ENCODE results near the gene ATF6B. TPM values are rescaled to one million over a fixed set of nuclear protein-coding genes. Genes with fewer than 3 reads are reported as not detected.
A peak's percentile ranks its signal among the peaks of the same experiment; 100 is the strongest.

ATF6B gene
- total RNA-seq, 4 donors from 2014 or later = 41.5 to 63.5 (median 57.3) TPM

DNA sequence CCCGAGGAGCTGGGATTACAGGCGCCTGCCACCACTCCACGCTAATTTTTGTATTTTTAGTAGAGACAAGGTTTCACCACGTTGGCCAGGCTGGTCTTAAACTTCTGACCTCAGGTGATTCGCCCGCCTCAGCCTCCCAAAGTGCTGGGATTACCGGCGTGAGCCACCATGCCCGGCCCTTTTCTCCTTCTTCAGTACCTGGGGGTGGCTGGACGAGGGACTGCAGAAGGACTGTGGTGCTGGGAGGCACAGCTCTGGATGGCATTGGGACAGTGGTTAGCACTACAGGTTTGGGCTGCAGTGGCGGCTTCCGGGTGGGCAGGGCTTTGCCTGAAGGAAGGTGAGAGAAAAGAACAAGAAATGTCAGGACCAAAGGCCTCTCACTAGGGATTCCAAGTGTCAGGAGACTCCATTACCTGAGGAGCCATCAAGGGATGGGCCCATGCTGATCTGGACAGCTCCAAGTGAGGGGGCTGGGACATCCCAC is 7.4 kb downstream of the ATF6B start:
- Histone ChIP-seq H3K27ac (no peak overlapping the region), H3K9me3 (no peaks in the 10 kb centered on the region), H3K27me3 (no peaks in the 10 kb centered on the region), H3K36me3 (peaks cover 60 to 82% of the 10 kb centered on the region in 2 donors), H3K4me1 (peaks cover 0 to 7% of the 10 kb centered on the region in 2 donors), H3K4me3 (replicated peaks in 1 of 3) (no peak overlapping the region)
- no peak for DNase-seq
- WGBS, 2 donors = 93 to 94% methylated on average over 12 of the region's 12 CpGs
- intact Hi-C loops (cut with DNase I) = no loop called here
- TF ChIP-seq, protein P1, sequence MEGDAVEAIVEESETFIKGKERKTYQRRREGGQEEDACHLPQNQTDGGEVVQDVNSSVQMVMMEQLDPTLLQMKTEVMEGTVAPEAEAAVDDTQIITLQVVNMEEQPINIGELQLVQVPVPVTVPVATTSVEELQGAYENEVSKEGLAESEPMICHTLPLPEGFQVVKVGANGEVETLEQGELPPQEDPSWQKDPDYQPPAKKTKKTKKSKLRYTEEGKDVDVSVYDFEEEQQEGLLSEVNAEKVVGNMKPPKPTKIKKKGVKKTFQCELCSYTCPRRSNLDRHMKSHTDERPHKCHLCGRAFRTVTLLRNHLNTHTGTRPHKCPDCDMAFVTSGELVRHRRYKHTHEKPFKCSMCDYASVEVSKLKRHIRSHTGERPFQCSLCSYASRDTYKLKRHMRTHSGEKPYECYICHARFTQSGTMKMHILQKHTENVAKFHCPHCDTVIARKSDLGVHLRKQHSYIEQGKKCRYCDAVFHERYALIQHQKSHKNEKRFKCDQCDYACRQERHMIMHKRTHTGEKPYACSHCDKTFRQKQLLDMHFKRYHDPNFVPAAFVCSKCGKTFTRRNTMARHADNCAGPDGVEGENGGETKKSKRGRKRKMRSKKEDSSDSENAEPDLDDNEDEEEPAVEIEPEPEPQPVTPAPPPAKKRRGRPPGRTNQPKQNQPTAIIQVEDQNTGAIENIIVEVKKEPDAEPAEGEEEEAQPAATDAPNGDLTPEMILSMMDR (IDR thresholded peaks at IDR 0.05) = no peak
- no peak for TF ChIP-seq POLR2A (IDR thresholded peaks at IDR 0.05)

DNA sequence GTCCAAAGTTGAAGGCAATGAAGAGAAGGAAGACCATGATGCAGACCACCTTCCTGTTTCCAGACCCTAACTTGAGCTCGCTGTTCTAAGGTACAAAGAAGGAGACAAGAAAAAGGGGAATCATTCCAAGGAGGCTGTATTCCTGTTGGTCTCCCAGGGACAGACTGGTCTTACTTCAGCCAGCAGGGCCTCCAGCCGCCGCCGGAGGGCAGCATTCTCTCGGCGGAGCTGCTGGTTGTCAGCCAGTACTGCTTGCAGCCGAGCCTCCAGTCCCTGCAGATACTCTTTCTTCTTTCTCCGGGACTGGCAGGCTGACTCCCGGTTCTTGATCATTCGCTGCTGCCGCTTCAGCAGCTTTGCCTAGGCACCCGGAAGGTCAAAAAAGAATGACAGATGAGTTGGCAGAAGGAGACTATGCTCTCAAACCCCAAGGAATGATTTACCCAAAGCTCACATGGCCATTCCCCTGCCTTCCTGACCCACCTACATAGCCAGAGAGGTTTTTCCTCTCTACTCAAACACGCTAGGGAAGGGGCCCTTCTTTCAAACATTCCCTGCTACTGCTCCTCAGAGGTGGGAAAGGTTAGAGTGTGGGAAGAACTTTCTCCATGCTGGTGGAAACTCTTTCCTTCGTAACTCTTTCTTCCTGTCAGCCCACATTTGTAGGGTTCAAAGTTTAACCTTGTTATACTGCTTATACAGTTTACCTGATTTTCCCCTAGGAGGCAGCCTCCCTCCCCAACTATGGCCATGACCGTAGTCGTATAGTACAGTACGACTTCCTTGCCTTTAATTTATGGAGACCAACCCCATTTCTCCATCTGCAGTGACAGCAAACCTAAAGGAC is 9.0 kb downstream of the ATF6B start:
- Histone ChIP-seq H3K27me3 (no peaks in the 10 kb centered on the region), H3K27ac (peak overlapping the region in 2 of 3 donors; percentile 26 to 57), H3K36me3 (peaks cover 63 to 68% of the 10 kb centered on the region in 2 donors), H3K4me1 (peaks cover 2 to 16% of the 10 kb centered on the region in 2 donors), H3K9me3 (no peaks in the 10 kb centered on the region), H3K4me3 (replicated peaks in 1 of 3) (no peak overlapping the region)
- DNase-seq = peak; percentile 90 to 91
- 25 to 31% methylated on average over 17 of the region's 17 CpGs for WGBS, 2 donors
- intact Hi-C loops (cut with DNase I) = loop anchor here (5.0 to 10.0 kb wide), 2 partner anchors 33 to 74 kb away; partner anchors contain the start of genes PPT2 and PRRT1
- TF ChIP-seq, protein P1 (IDR thresholded peaks at IDR 0.05) = peak; percentile 77 to 96 (median 93)
- no peak for TF ChIP-seq POLR2A (IDR thresholded peaks at IDR 0.05)

DNA sequence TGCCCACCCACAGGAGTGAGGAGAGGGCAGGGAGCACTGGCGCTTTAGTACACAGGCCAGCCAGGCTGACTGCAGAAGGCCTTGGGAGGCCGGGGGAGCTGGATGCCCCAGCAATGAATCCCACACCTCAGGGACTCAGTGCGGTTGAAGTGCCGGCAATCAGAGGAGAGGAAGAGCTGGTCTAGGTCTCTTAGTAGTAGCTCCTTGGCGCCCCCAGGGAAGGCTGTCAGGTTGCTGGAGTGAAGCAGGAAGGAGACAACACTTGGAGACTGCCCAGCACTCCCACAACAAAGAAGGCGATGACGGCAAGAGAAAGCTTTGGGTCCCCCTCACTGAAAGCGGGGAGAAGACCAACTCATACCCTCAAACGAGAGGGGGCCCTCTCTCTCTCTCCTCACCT is 10.6 kb downstream of the ATF6B start:
- no peak overlapping the region for H3K4me3 ChIP-seq (replicated peaks in 1 of 3)
- peak overlapping the region in 1 of 3 donors; percentile 36 for H3K27ac ChIP-seq
- 89 to 93% methylated on average over 9 of the region's 9 CpGs for WGBS, 2 donors
- intact Hi-C loops (cut with DNase I) = loop anchor here (5.0 to 10.0 kb wide), 2 partner anchors 35 to 73 kb away; partner anchors contain the start of genes PPT2 and PRRT1
- H3K4me1 ChIP-seq = peaks cover 10 to 31% of the 10 kb centered on the region in 2 donors
- TF ChIP-seq POLR2A (IDR thresholded peaks at IDR 0.05) = no peak
- TF ChIP-seq, protein P1 (IDR thresholded peaks at IDR 0.05) = no peak
- H3K27me3 ChIP-seq = no peaks in the 10 kb centered on the region
- DNase-seq = no peak
- no peaks in the 10 kb centered on the region for H3K9me3 ChIP-seq
- H3K36me3 ChIP-seq = peaks cover 56 to 58% of the 10 kb centered on the region in 2 donors

DNA sequence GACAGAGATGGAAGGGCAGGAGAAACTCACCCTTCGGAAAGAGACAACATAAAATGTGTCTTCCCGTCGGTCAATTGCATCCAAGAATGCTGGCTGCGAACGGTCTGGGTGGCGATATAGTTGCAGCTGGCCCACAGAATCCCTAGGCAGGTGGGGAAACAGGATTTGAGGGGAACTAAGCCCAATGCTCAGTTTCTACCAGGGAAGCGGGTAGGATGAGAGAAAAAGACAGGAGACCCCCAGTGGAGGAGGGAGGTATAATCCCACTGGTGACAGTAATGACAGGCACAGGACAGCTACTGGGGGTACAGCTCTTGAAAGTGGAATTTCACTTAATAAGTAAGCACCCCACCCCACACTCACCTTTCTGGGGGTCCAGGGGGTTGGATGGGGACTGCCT is 11.4 kb downstream of the ATF6B start:
- intact Hi-C loops (cut with DNase I) = loop anchor here (5.0 to 10.0 kb wide), 2 partner anchors 36 to 72 kb away; partner anchors contain the start of genes PPT2 and PRRT1
- WGBS, 2 donors = 89 to 92% methylated on average over 7 of the region's 7 CpGs
- Histone ChIP-seq H3K27me3 (no peaks in the 10 kb centered on the region), H3K36me3 (peaks cover 51 to 55% of the 10 kb centered on the region in 2 donors), H3K4me3 (replicated peaks in 1 of 3) (no peak overlapping the region), H3K27ac (peak overlapping the region in 1 of 3 donors; percentile 36), H3K9me3 (no peaks in the 10 kb centered on the region), H3K4me1 (peaks cover 10 to 37% of the 10 kb centered on the region in 2 donors)
- TF ChIP-seq, protein P1 (IDR thresholded peaks at IDR 0.05) = peak in 2 of 6 experiments; percentile 16 to 27
- no peak for TF ChIP-seq POLR2A (IDR thresholded peaks at IDR 0.05)
- no peak for DNase-seq
